ENCODE data around the gene DSCAM. TPM values are rescaled to one million over a fixed set of nuclear protein-coding genes. Genes with fewer than 3 reads are reported as not detected.

The DSCAM gene
- total and polyA plus RNA-seq, 10 donors = 0.02 to 2.7 (median 2.0) TPM

- peaks cover 0 to 16% (median 0%) of the 10 kb centered on the region in 8 donors for H3K9me3 ChIP-seq
- no peak overlapping the region for H3K27ac ChIP-seq
- no peaks in the 10 kb centered on the region for H3K27me3 ChIP-seq (replicated peaks in 1 of 7)
- DNase-seq = no peak
- no peaks in the 10 kb centered on the region for H3K4me1 ChIP-seq
- WGBS, 5 donors = 63 to 80% (median 76%) methylated on average over 3 of the region's 3 CpGs
- no peaks in the 10 kb centered on the region for H3K36me3 ChIP-seq
- intact Hi-C loops (cut with DNase I; ENCODE audit: low total_unique reads) = no loop called here
- H3K4me3 ChIP-seq = no peak overlapping the region
- TF ChIP-seq, protein P1, sequence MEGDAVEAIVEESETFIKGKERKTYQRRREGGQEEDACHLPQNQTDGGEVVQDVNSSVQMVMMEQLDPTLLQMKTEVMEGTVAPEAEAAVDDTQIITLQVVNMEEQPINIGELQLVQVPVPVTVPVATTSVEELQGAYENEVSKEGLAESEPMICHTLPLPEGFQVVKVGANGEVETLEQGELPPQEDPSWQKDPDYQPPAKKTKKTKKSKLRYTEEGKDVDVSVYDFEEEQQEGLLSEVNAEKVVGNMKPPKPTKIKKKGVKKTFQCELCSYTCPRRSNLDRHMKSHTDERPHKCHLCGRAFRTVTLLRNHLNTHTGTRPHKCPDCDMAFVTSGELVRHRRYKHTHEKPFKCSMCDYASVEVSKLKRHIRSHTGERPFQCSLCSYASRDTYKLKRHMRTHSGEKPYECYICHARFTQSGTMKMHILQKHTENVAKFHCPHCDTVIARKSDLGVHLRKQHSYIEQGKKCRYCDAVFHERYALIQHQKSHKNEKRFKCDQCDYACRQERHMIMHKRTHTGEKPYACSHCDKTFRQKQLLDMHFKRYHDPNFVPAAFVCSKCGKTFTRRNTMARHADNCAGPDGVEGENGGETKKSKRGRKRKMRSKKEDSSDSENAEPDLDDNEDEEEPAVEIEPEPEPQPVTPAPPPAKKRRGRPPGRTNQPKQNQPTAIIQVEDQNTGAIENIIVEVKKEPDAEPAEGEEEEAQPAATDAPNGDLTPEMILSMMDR (IDR thresholded peaks at IDR 0.05 in 8 of 11, conservative IDR thresholded peaks at IDR 0.05 in 3 of 11) = no peak
- no peak for TF ChIP-seq POLR2AphosphoS5 (IDR thresholded peaks at IDR 0.05)
- no peak for TF ChIP-seq POLR2A (IDR thresholded peaks at IDR 0.05)
These were observed 188.6 kb downstream of the DSCAM start for GRCh38 chr21:40658311-40658710.

GRCh38 chr21:40652436-40652835 lies 194.5 kb downstream of the DSCAM start:
- no peaks in the 10 kb centered on the region for H3K4me1 ChIP-seq
- H3K27me3 ChIP-seq (replicated peaks in 1 of 7) = no peaks in the 10 kb centered on the region
- TF ChIP-seq POLR2AphosphoS5 (IDR thresholded peaks at IDR 0.05) = no peak
- TF ChIP-seq, protein P1 (IDR thresholded peaks at IDR 0.05 in 8 of 11, conservative IDR thresholded peaks at IDR 0.05 in 3 of 11) = no peak
- TF ChIP-seq POLR2A (IDR thresholded peaks at IDR 0.05) = no peak
- 35 to 74% (median 59%) methylated on average over 2 of the region's 2 CpGs for WGBS, 5 donors
- intact Hi-C loops (cut with DNase I; ENCODE audit: low total_unique reads) = no loop called here
- H3K36me3 ChIP-seq = no peaks in the 10 kb centered on the region
- no peak overlapping the region for H3K4me3 ChIP-seq
- peaks cover 0 to 48% (median 8%) of the 10 kb centered on the region in 8 donors for H3K9me3 ChIP-seq
- DNase-seq = no peak
- no peak overlapping the region for H3K27ac ChIP-seq

DNA sequence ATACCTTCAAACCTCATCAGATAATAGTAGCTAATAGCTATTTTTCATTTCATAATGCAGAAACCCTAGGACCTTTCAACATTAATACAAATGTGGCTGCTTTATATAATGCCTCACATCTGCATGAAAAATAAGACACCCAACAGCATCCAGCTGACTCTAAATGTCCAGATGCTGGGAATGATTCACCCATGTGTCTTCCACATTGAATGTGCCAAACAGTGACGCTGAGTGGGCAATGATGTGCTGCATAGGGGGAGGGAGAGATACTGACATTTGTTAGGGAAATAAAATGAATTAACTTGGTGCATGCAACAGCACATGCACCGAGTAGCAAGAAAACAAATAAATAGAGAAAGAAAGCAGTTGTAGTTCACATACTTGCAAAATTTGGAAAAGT lies 199.3 kb downstream of the DSCAM start:
- no peak for DNase-seq
- Histone ChIP-seq H3K36me3 (no peaks in the 10 kb centered on the region), H3K4me1 (no peaks in the 10 kb centered on the region), H3K27me3 (replicated peaks in 1 of 7) (no peaks in the 10 kb centered on the region), H3K4me3 (no peak overlapping the region), H3K27ac (no peak overlapping the region), H3K9me3 (peaks cover 0 to 59% (median 24%) of the 10 kb centered on the region in 8 donors)
- intact Hi-C loops (cut with DNase I; ENCODE audit: low total_unique reads) = no loop called here
- TF ChIP-seq, protein P1 (IDR thresholded peaks at IDR 0.05 in 8 of 11, conservative IDR thresholded peaks at IDR 0.05 in 3 of 11) = no peak
- no peak for TF ChIP-seq POLR2AphosphoS5 (IDR thresholded peaks at IDR 0.05)
- TF ChIP-seq POLR2A (IDR thresholded peaks at IDR 0.05) = no peak
- 2 to 74% (median 44%) methylated on average over 2 of the region's 2 CpGs for WGBS, 5 donors

GRCh38 chr21:40646651-40647050 lies 200.3 kb downstream of the DSCAM start:
- TF ChIP-seq POLR2AphosphoS5 (IDR thresholded peaks at IDR 0.05) (no peak), POLR2A (IDR thresholded peaks at IDR 0.05) (no peak)
- TF ChIP-seq, protein P1 (IDR thresholded peaks at IDR 0.05 in 8 of 11, conservative IDR thresholded peaks at IDR 0.05 in 3 of 11) = no peak
- Histone ChIP-seq H3K27ac (no peak overlapping the region), H3K4me3 (no peak overlapping the region), H3K9me3 (peaks cover 0 to 65% (median 24%) of the 10 kb centered on the region in 8 donors), H3K27me3 (replicated peaks in 1 of 7) (no peaks in the 10 kb centered on the region), H3K4me1 (no peaks in the 10 kb centered on the region), H3K36me3 (no peaks in the 10 kb centered on the region)
- intact Hi-C loops (cut with DNase I; ENCODE audit: low total_unique reads) = no loop called here
- WGBS, 5 donors = 60 to 71% (median 69%) methylated on average over 3 of the region's 3 CpGs
- DNase-seq = no peak

All from spleen (tissue), 11 donors.